Aorta (tissue), 5 donors: Measurements from ENCODE around the gene ATP23. TPM values are rescaled to one million over a fixed set of nuclear protein-coding genes. Genes with fewer than 3 reads are reported as not detected.
A peak's percentile ranks its signal among the peaks of the same experiment; 100 is the strongest.

Experiments used
- ATAC-seq: fragments of 200-7000 bp; cut with Tn5 transposase; one replicate; pipeline ENCODE4 v1.9.1; 2022; ENCODE audit warnings: moderate library complexity; ENCODE audit not compliant: low FRiP score
- DNase-seq, 2 donors: peaks; one replicate each; pipeline ENCODE4 v3.0.0-alpha.2; 2020
- H3K27ac ChIP-seq, 2 donors: one replicate each; pipeline ENCODE4 v1.5.1; 2013; ENCODE audit warnings: low read length in 2 of 2, mild to moderate bottlenecking in 2 of 2, moderate library complexity in 2 of 2, control low read depth in 1 of 2, inconsistent platforms in 1 of 2, low read depth in 1 of 2
- H3K27me3 ChIP-seq, 2 donors: one replicate each; pipeline ENCODE4 v1.6.1; 2013; ENCODE audit warnings: control low read depth in 1 of 2, low read length in 1 of 2, mild to moderate bottlenecking in 1 of 2, moderate library complexity in 1 of 2; ENCODE audit not compliant: insufficient read depth in 2 of 2, control insufficient read depth in 1 of 2
- H3K36me3 ChIP-seq, 2 donors: one replicate each; pipeline ENCODE4 v1.6.1; 2013; ENCODE audit warnings: control low read depth in 1 of 2, low read length in 1 of 2, mild to moderate bottlenecking in 1 of 2; ENCODE audit not compliant: insufficient read depth in 2 of 2, control insufficient read depth in 1 of 2
- H3K4me1 ChIP-seq, 2 donors: one replicate each; pipeline ENCODE4 v1.6.1; 2013; ENCODE audit warnings: low read length in 2 of 2, control low read depth in 1 of 2, mild to moderate bottlenecking in 1 of 2, moderate library complexity in 1 of 2; ENCODE audit not compliant: insufficient read depth in 2 of 2, control insufficient read depth in 1 of 2
- H3K4me3 ChIP-seq, 2 donors: one replicate each; pipeline ENCODE4 v1.5.1; 2013; ENCODE audit warnings: low read length in 2 of 2, control low read depth in 1 of 2, mild to moderate bottlenecking in 1 of 2
- H3K9me3 ChIP-seq: one replicate; pipeline ENCODE4 v1.6.1; 2013; ENCODE audit warnings: mild to moderate bottlenecking, low read length; ENCODE audit not compliant: control insufficient read depth
- WGBS, 2 donors: extraction: QIAGEN DNeasy Blood & Tissue Kit; methylation state at CpG; one replicate each; pipeline ENCODE4 v1.1.7; 2013; 5-methylcytosine and 5-hydroxymethylcytosine counted together
- intact Hi-C, 2 donors: fragments of 100-400 bp; cut with DNase I; formaldehyde crosslinking; loops; one replicate each; pipeline versions ENCODE4 v1.14.2 to v1.15.0; 2022
- polyA plus RNA-seq, 2 donors: library from polyadenylated mRNA; stranded (reverse); fragments of 200-250 nt; gene quantifications; one replicate each; pipeline ENCODE4 v1.2.3, GENCODE V29; 2013
- total RNA-seq, 2 donors: library from RNA; stranded (reverse); fragmentation: NEBNext Ultra II Directional; extraction: Animal tissue kit (Norgen Biotek cat#: 25700); gene quantifications; one replicate each; pipeline ENCODE4 v1.2.1, GENCODE V29; 2021
- donor health status: healthy with polysubstance abuse.
- donor health status: Bipolar disorder and iron deficiency.
- donor health status: DM: no; HTN: no; CAD: no.
- donor health status: DM: no; HTN: no; CAD: no.
- donor health status: DM: yes; HTN: yes; CAD: no.

ATP23 gene
- total and polyA plus RNA-seq, 4 donors, result 3.4 to 19.3 (median 4.7) TPM

DNA sequence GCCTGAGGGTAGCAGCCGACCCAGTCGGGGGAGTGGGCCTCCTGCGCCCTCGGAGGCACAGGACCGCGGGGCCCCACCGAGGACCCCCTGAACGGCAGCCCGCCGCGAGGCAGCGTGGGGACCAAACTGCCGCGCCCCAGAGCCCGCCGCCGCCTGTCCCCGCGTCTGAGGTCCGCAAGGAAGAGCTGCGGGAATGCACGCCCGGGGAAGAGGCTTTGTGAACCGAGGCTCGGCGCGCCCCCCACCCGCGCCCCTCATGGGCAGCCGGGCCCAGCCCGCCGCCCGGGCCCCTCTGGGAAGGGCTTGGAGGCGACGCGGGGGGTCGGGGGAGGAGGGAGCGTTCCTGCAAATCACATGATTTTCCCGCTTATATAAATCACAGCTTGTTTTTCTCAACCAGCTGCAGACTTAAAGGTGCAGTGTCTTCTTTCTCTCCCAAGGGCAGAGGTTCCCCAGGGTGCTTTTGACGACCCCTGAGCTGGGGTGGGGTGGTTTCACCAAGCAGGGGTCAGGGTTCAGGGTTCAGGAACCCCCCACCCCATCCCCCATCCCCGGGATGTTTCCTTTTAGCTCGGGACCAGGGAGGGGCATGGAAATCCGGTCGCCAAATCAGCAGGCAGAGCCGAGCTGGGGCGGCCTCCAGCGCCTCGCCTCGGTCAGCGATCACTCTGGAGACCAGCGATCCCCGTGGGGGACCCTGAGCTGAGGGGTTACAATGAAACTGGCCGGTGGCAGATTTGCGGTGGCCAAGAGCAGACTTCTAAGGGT lies 44.7 kb upstream of the ATP23 start:
- intact Hi-C loops, result no loop called here

GRCh38 chr12:57897286-57897974 lies 43.9 kb upstream of the ATP23 start:
- intact Hi-C loops, result no loop called here
- DNase-seq (peak in 1 of 2 donors; percentile 45), ATAC-seq (no peak)
- H3K27me3 ChIP-seq, result no peaks in the 10 kb centered on the region
- H3K9me3 ChIP-seq, result no peaks in the 10 kb centered on the region
- H3K4me1 ChIP-seq, result peaks cover 6 to 7% of the 10 kb centered on the region in 2 donors
- H3K4me3 ChIP-seq, result no peak overlapping the region
- H3K27ac ChIP-seq, result peak overlapping the region; percentile 60 to 77
- 55 to 61% methylated on average over 10 of the region's 10 CpGs for WGBS, 2 donors
- H3K36me3 ChIP-seq, result no peaks in the 10 kb centered on the region

More for the DNA sequence above, 44.7 kb upstream of the ATP23 start:
- 0 to 1% methylated on average over 53 to 54 of the region's 54 CpGs for WGBS, 2 donors
- peak; percentile 88 for DNase-seq
- Histone ChIP-seq H3K27ac (peak overlapping the region; percentile 98 to 99), H3K27me3 (no peaks in the 10 kb centered on the region), H3K4me3 (peak overlapping the region; percentile 29 to 42), H3K36me3 (no peaks in the 10 kb centered on the region), H3K9me3 (no peaks in the 10 kb centered on the region), H3K4me1 (peaks cover 6 to 7% of the 10 kb centered on the region in 2 donors)
- ATAC-seq, result peak; percentile 67

GRCh38 chr12:57898308-57898970 lies 42.9 kb upstream of the ATP23 start:
- Histone ChIP-seq H3K4me3 (no peak overlapping the region), H3K27ac (peak overlapping the region; percentile 77 to 87), H3K9me3 (no peaks in the 10 kb centered on the region), H3K4me1 (peaks cover 6 to 7% of the 10 kb centered on the region in 2 donors), H3K27me3 (no peaks in the 10 kb centered on the region), H3K36me3 (no peaks in the 10 kb centered on the region)
- ATAC-seq (no peak), DNase-seq (peak in 1 of 2 donors; percentile 46)
- 38 to 44% methylated on average over 5 of the region's 5 CpGs for WGBS, 2 donors
- intact Hi-C loops, result no loop called here

DNA sequence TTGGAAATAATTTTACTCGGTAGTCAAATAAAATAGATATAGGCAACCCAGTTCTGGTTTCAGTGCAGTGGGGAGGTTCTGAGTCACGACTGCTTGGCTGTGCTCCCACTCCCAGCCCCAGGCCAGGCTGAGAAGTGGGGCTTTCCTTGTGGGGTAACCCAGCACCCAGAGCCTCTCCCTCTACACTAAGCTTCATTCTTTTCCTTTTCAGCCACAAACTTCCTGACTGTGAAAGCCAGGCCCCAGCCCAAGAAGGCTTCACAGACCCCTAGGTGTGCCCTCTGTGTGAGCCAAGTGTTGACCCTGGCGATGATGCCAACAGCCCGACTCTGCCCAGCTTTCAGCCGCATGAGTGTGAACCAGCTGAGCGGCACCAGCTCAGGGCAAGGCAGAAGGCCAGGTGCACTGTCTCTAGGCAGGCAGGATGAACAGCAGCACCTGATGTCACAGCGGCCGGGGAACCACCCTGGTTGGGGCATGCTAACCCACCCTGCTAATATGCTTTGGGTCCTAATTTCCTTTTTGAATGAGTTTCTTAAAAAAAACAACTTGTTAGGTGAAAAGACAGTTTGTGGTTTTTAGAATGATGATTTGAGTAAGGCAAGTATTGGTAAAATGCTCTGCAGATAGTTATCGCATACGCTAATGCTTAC lies 42.2 kb upstream of the ATP23 start:
- no peaks in the 10 kb centered on the region for H3K27me3 ChIP-seq
- peak overlapping the region in 1 of 2 donors; percentile 23 for H3K27ac ChIP-seq
- WGBS, 2 donors, result 16 to 17% methylated on average over 10 of the region's 10 CpGs
- intact Hi-C loops, result no loop called here
- DNase-seq (peak; percentile 81 to 92), ATAC-seq (peak; percentile 42)
- H3K36me3 ChIP-seq, result no peaks in the 10 kb centered on the region
- no peak overlapping the region for H3K4me3 ChIP-seq
- H3K4me1 ChIP-seq, result peaks cover 6 to 7% of the 10 kb centered on the region in 2 donors
- H3K9me3 ChIP-seq, result no peaks in the 10 kb centered on the region

GRCh38 chr12:57902478-57902969 lies 38.8 kb upstream of the ATP23 start:
- H3K9me3 ChIP-seq, result no peaks in the 10 kb centered on the region
- no peaks in the 10 kb centered on the region for H3K36me3 ChIP-seq
- no peak overlapping the region for H3K4me3 ChIP-seq
- peaks cover 5 to 6% of the 10 kb centered on the region in 2 donors for H3K4me1 ChIP-seq
- ATAC-seq, result no peak
- DNase-seq, result no peak
- WGBS, 2 donors, result 29 to 33% methylated on average over 3 of the region's 3 CpGs
- H3K27me3 ChIP-seq, result no peaks in the 10 kb centered on the region
- intact Hi-C loops, result loop anchor here in 1 of 2 donors (2.0 kb wide), 1 partner anchor 72 kb away; no protein-coding TSS in a partner anchor
- peak overlapping the region; percentile 8 to 55 for H3K27ac ChIP-seq

- intact Hi-C loops, result loop anchor here (2.0 kb wide), 2 partner anchors 74 to 102 kb away; no protein-coding TSS in a partner anchor
- Histone ChIP-seq H3K27me3 (no peaks in the 10 kb centered on the region), H3K4me1 (no peaks in the 10 kb centered on the region), H3K27ac (no peak overlapping the region), H3K36me3 (no peaks in the 10 kb centered on the region), H3K9me3 (no peaks in the 10 kb centered on the region), H3K4me3 (no peak overlapping the region)
- DNase-seq, result no peak
- WGBS, 2 donors, result 85 to 87% methylated on average over 4 of the region's 4 CpGs
- no peak for ATAC-seq
Observed at GRCh38 chr12:57904426-57904825, 36.9 kb upstream of the ATP23 start.

DNA sequence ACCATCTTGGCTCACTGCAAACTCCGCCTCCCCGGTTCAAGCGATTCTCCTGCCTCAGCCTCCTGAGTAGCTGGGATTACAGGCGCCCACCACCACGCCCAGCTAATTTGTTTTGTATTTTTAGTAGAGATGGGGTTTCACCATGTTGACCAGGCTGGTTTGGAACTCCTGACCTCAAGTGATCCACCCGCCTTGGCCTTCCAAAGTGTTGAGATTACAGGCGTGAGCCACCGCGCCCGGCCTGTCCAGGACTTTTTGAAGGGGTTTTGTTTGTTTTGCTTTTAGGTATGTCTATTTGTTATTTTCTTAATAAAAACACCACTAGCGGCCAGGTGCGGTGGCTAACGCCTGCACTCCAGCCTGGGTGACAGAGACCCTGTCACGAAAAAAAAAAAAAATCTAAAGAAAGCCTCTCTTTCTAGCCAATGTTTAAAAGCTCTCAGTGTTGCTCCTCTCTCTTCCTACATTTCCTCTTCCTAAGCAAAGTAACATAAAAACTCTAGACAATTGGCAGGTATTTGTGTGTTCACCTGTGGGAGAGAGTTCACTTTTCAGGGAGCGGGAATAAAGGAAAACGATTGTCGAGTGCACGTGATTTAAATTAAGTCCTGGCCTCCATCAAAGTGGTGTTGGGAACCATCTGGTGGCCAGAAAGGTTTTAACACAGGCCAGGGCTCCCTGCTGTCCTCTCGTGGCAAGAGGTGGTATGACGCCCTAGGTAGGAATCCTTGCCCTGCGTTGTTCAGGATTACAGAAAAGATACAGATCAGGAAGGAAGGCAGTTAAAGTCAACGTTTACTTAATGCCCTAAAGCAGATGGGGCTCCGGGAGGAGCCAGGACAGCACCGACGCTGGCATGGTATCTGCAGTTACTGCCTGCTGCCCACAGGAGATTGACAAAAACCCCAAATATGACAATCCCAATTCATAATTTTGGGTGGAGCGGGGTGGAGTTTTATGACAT lies 36.2 kb upstream of the ATP23 start:
- Histone ChIP-seq H3K9me3 (no peaks in the 10 kb centered on the region), H3K4me1 (no peaks in the 10 kb centered on the region), H3K36me3 (no peaks in the 10 kb centered on the region), H3K27me3 (no peaks in the 10 kb centered on the region), H3K27ac (no peak overlapping the region), H3K4me3 (no peak overlapping the region)
- DNase-seq, result peak; percentile 88 to 92
- 41 to 43% methylated on average over 26 of the region's 26 CpGs for WGBS, 2 donors
- intact Hi-C loops, result loop anchor here (1.0 to 5.0 kb wide), 4 partner anchors 74 to 123 kb away; partner anchors contain the start of gene TSFM (in 1 of the 2)
- peak; percentile 96 for ATAC-seq
